ENCODE measurements around the gene GLIS2.

DNA sequence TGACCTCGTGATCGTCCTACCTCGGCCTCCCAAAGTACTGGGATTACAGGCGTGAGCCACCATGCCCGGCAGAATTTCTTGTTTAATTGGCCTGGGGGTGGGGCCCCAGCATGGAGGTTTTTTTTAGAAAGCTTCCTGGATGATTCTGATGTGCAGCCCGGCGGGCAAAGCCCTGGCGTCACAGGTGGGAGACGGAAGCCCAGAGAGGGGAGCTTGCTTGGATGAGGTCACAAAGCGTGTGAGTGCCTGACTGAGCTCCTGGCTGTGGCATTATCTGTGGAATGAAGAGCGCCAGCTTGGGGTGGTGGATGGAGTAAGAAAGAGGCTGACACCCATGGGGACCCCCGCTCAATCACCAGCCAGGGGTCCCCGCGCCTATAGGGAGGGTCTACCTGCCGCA, 59.9 kb downstream of the GLIS2 start:
- TF ChIP-seq, protein P1, sequence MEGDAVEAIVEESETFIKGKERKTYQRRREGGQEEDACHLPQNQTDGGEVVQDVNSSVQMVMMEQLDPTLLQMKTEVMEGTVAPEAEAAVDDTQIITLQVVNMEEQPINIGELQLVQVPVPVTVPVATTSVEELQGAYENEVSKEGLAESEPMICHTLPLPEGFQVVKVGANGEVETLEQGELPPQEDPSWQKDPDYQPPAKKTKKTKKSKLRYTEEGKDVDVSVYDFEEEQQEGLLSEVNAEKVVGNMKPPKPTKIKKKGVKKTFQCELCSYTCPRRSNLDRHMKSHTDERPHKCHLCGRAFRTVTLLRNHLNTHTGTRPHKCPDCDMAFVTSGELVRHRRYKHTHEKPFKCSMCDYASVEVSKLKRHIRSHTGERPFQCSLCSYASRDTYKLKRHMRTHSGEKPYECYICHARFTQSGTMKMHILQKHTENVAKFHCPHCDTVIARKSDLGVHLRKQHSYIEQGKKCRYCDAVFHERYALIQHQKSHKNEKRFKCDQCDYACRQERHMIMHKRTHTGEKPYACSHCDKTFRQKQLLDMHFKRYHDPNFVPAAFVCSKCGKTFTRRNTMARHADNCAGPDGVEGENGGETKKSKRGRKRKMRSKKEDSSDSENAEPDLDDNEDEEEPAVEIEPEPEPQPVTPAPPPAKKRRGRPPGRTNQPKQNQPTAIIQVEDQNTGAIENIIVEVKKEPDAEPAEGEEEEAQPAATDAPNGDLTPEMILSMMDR (conservative IDR thresholded peaks at IDR 0.05; ENCODE audit: low read depth, low read length): no peak
- TF ChIP-seq EZH2 (IDR thresholded peaks at IDR 0.05; ENCODE audit: low read length, unreplicated experiment) (no peak), EZH2phosphoT487 (IDR thresholded peaks at IDR 0.05; ENCODE audit: borderline replicate concordance, low read length) (no peak)
